Urinary bladder (tissue), 4 donors: ENCODE data around the gene DPAGT1. TPM values are rescaled to one million over a fixed set of nuclear protein-coding genes. Genes with fewer than 3 reads are reported as not detected.

Experiments used
- DNase-seq: peaks from one replicate; pipeline ENCODE4 v3.0.0-alpha.2; 2015; ENCODE audit errors: extremely low spot score
- H3K27ac ChIP-seq: one replicate; pipeline ENCODE4 v1.5.1; 2013; ENCODE audit warnings: low read depth, mild to moderate bottlenecking, moderate library complexity
- H3K36me3 ChIP-seq: one replicate; pipeline ENCODE4 v1.6.1; 2013; ENCODE audit warnings: mild to moderate bottlenecking, moderate library complexity; ENCODE audit not compliant: insufficient read depth
- H3K4me1 ChIP-seq: one replicate; pipeline ENCODE4 v1.6.1; 2013; ENCODE audit warnings: mild to moderate bottlenecking, moderate library complexity; ENCODE audit not compliant: insufficient read depth
- H3K4me3 ChIP-seq: one replicate; pipeline ENCODE4 v1.5.1; 2013; ENCODE audit warnings: low read depth, low read length
- WGBS: extraction: QIAGEN DNeasy Blood & Tissue Kit; methylation state at CpG from one replicate; pipeline ENCODE4 v1.1.7; 2013; 5-methylcytosine and 5-hydroxymethylcytosine counted together
- polyA plus RNA-seq: library from polyadenylated mRNA; stranded (reverse); fragments of 200-250 nt; gene quantifications from one replicate; pipeline ENCODE4 v1.2.3, GENCODE V29; 2013
- total RNA-seq: library from RNA; depleted of rRNA; stranded (reverse); fragments of >200 nt; gene quantifications from one replicate; pipeline ENCODE4 v1.2.3, GENCODE V29; 2014
- donor health status: healthy with polysubstance abuse.
- donor health status: healthy.

Gene DPAGT1
- total and polyA plus RNA-seq, 2 donors, result 12.1 to 29.1 TPM

- WGBS, result under 1% methylated on average over 54 of the region's 54 CpGs
- DNase-seq, result peak; percentile 95
Observed at GRCh38 chr11:119121008-119121810, 19.6 kb upstream of the DPAGT1 start, which contains the start of gene HINFP. TSS of gene HINFP (plus strand) at chr11:119121580. CDS start at chr11:119126945, 5,365 bp downstream.

GRCh38 chr11:119120639-119121007 lies 19.0 kb upstream of the DPAGT1 start:
- 12% methylated on average over 5 of the region's 5 CpGs for whole genome bisulfite sequencing
- no peaks in the 10 kb centered on the region for H3K36me3 ChIP-seq
- H3K27ac ChIP-seq, result no peak overlapping the region
- H3K4me3 ChIP-seq, result peak overlapping the region; percentile 42
- peak; percentile 23 for DNase-seq
- H3K4me1 ChIP-seq, result peaks cover 2% of the 10 kb centered on the region

More at GRCh38 chr11:119121008-119121810, 19.6 kb upstream of the DPAGT1 start, which contains the start of gene HINFP:
- Histone ChIP-seq H3K4me3 (peak within 1 kb of the TSS; percentile 60), H3K36me3 (no peaks in the 10 kb centered on the region), H3K4me1 (peaks cover 2% of the 10 kb centered on the region), H3K27ac (peak within 1 kb of the TSS; percentile 84)

GRCh38 chr11:119118946-119119345 lies 17.3 kb upstream of the DPAGT1 start:
- H3K4me1 ChIP-seq, result peaks cover 2% of the 10 kb centered on the region
- no peaks in the 10 kb centered on the region for H3K36me3 ChIP-seq
- no peak for DNase-seq
- H3K4me3 ChIP-seq, result no peak overlapping the region
- 96% methylated on average over 1 of the region's 1 CpG for WGBS
- no peak overlapping the region for H3K27ac ChIP-seq

- Histone ChIP-seq H3K36me3 (peaks cover 3% of the 10 kb centered on the region), H3K27ac (no peak overlapping the region), H3K4me1 (peaks cover 2% of the 10 kb centered on the region), H3K4me3 (no peak overlapping the region)
- 95% methylated on average over 5 of the region's 5 CpGs for WGBS
- DNase-seq, result no peak
Observed at GRCh38 chr11:119118227-119118626, 16.6 kb upstream of the DPAGT1 start.

- Histone ChIP-seq H3K4me1 (no peaks in the 10 kb centered on the region), H3K4me3 (no peak overlapping the region), H3K27ac (no peak overlapping the region), H3K36me3 (peaks cover 5% of the 10 kb centered on the region)
- DNase-seq, result no peak
- 91% methylated on average over 3 of the region's 3 CpGs for WGBS
Observed at GRCh38 chr11:119117004-119117706, 15.5 kb upstream of the DPAGT1 start.

GRCh38 chr11:119116601-119117000 lies 14.9 kb upstream of the DPAGT1 start:
- Histone ChIP-seq H3K4me3 (no peak overlapping the region), H3K36me3 (peaks cover 5% of the 10 kb centered on the region), H3K4me1 (no peaks in the 10 kb centered on the region), H3K27ac (no peak overlapping the region)
- WGBS, result 65% methylated on average over 5 of the region's 5 CpGs
- DNase-seq, result no peak

GRCh38 chr11:119116235-119116594 lies 14.6 kb upstream of the DPAGT1 start:
- WGBS, result 89% methylated on average over 10 of the region's 10 CpGs
- peaks cover 7% of the 10 kb centered on the region for H3K36me3 ChIP-seq
- H3K27ac ChIP-seq, result no peak overlapping the region
- no peak overlapping the region for H3K4me3 ChIP-seq
- DNase-seq, result no peak
- H3K4me1 ChIP-seq, result no peaks in the 10 kb centered on the region

- DNase-seq, result no peak
- Histone ChIP-seq H3K27ac (no peak overlapping the region), H3K36me3 (peaks cover 9% of the 10 kb centered on the region), H3K4me3 (no peak overlapping the region), H3K4me1 (no peaks in the 10 kb centered on the region)
- WGBS, result 67% methylated on average over 24 of the region's 24 CpGs
Observed at GRCh38 chr11:119115484-119116234, 14.0 kb upstream of the DPAGT1 start.

- Histone ChIP-seq H3K4me3 (no peak overlapping the region), H3K4me1 (no peaks in the 10 kb centered on the region), H3K36me3 (peaks cover 9% of the 10 kb centered on the region), H3K27ac (no peak overlapping the region)
- no peak for DNase-seq
- WGBS, result 88% methylated on average over 5 of the region's 5 CpGs
Observed at GRCh38 chr11:119114351-119114750, 12.7 kb upstream of the DPAGT1 start.

GRCh38 chr11:119113716-119114115 lies 12.1 kb upstream of the DPAGT1 start:
- Histone ChIP-seq H3K36me3 (peaks cover 9% of the 10 kb centered on the region), H3K4me1 (no peaks in the 10 kb centered on the region), H3K27ac (no peak overlapping the region), H3K4me3 (no peak overlapping the region)
- DNase-seq, result no peak
- WGBS, result 93% methylated on average over 9 of the region's 9 CpGs

- peaks cover 9% of the 10 kb centered on the region for H3K36me3 ChIP-seq
- DNase-seq, result no peak
- no peak overlapping the region for H3K4me3 ChIP-seq
- WGBS, result 91% methylated on average over 12 of the region's 12 CpGs
- no peak overlapping the region for H3K27ac ChIP-seq
- peaks cover 1% of the 10 kb centered on the region for H3K4me1 ChIP-seq
Observed at GRCh38 chr11:119112314-119113020, 10.8 kb upstream of the DPAGT1 start.

GRCh38 chr11:119111361-119111925 lies 9.8 kb upstream of the DPAGT1 start:
- WGBS, result 93% methylated on average over 11 of the region's 11 CpGs
- H3K36me3 ChIP-seq, result peaks cover 9% of the 10 kb centered on the region
- H3K4me3 ChIP-seq, result no peak overlapping the region
- H3K27ac ChIP-seq, result no peak overlapping the region
- no peak for DNase-seq
- H3K4me1 ChIP-seq, result peaks cover 1% of the 10 kb centered on the region

- Histone ChIP-seq H3K4me3 (no peak overlapping the region), H3K36me3 (peaks cover 9% of the 10 kb centered on the region), H3K4me1 (peaks cover 1% of the 10 kb centered on the region), H3K27ac (no peak overlapping the region)
- WGBS, result 77% methylated on average over 10 of the region's 10 CpGs
- no peak for DNase-seq
Observed at GRCh38 chr11:119110439-119110838, 8.8 kb upstream of the DPAGT1 start.
